Measurements from ENCODE around the gene ITFG1. TPM values are rescaled to one million over a fixed set of nuclear protein-coding genes. Genes with fewer than 3 reads are reported as not detected.

ITFG1 gene
- total RNA-seq, 2 donors from 2014 or later = 8.4 to 15.3 TPM

Other genes with a start within 250 kb of the ITFG1 start
- 10 to 100 TPM; 22.4 to 32.2 TPM for gene PHKB, start 268 bp upstream of the ITFG1 start, total RNA-seq